ENCODE results near the gene FTMT.

GRCh38 chr5:121853850-121854249 is 2.2 kb downstream of the FTMT start:
- no peak for TF ChIP-seq POLR2AphosphoS5 (IDR thresholded peaks at IDR 0.05; ENCODE audit: low read depth, low read length)
- no peak for TF ChIP-seq TAF1 (IDR thresholded peaks at IDR 0.05; ENCODE audit: borderline replicate concordance, insufficient read depth, low read length)
- TF ChIP-seq REST (IDR thresholded peaks at IDR 0.05; ENCODE audit: insufficient read depth in 1 of 2, low read depth in 2 of 2, low read length in 2 of 2): no peak
- no peak for TF ChIP-seq SIN3A (IDR thresholded peaks at IDR 0.05; ENCODE audit: borderline replicate concordance, insufficient read depth, low read length)
